ENCODE data around the gene SEL1L. TPM values are rescaled to one million over a fixed set of nuclear protein-coding genes. Genes with fewer than 3 reads are reported as not detected.

Gene SEL1L
- total RNA-seq, 1 experiment from 2014 or later = 116 TPM

- ChIA-PET POLR2A (interaction anchor here (0.6 to 1.9 kb wide), 4 partner anchors 97 to 216 kb away, joined by 3 to 11 read pairs (median 3); partner anchors contain the start of gene GTF2A1), CTCF (interaction anchor here (0.6 to 2.6 kb wide), 5 partner anchors 133 to 217 kb away, joined by 3 to 18 read pairs (median 3); partner anchors contain the start of gene GTF2A1)
These were observed 97.1 kb downstream of the SEL1L start for GRCh38 chr14:81436296-81437138.

GRCh38 chr14:81435391-81436295 is 98.0 kb downstream of the SEL1L start:
- ChIA-PET POLR2A (interaction anchor here (0.7 to 1.9 kb wide), 3 partner anchors 98 to 215 kb away, joined by 3 to 11 read pairs (median 3); partner anchors contain the start of gene GTF2A1), CTCF (interaction anchor here (1.0 to 2.6 kb wide), 6 partner anchors 132 to 217 kb away, joined by 3 to 18 read pairs (median 4); partner anchors contain the start of gene GTF2A1)
- Histone ChIP-seq H3K4me3 (ENCODE audit: low read depth, low read length) (peak overlapping the region; percentile 79), H3K36me3 (ENCODE audit: control insufficient read depth, insufficient read depth, low read length) (no peaks in the 10 kb centered on the region), H3K9me3 (no peaks in the 10 kb centered on the region), H3K4me1 (no peaks in the 10 kb centered on the region), H3K27me3 (replicated peaks; ENCODE audit: control insufficient read depth, insufficient read depth, low read length) (no peaks in the 10 kb centered on the region)
- peak in 1 of 2 experiments; percentile 0 for TF ChIP-seq CTCF (IDR thresholded peaks at IDR 0.05; ENCODE audit: insufficient read depth in 1 of 2, low read depth in 1 of 2, low read length in 1 of 2, severe bottlenecking in 1 of 2, unreplicated experiment in 1 of 2)
- Mint-ChIP-seq H3K4me3 (ENCODE audit: unreplicated experiment) (peak overlapping the region; percentile 95), H3K27me3 (ENCODE audit: insufficient read depth, unreplicated experiment) (no peaks in the 10 kb centered on the region), H3K9me3 (ENCODE audit: unreplicated experiment) (no peaks in the 10 kb centered on the region), H3K36me3 (ENCODE audit: insufficient read depth, unreplicated experiment) (peaks cover 14% of the 10 kb centered on the region), H3K4me1 (ENCODE audit: low read depth, unreplicated experiment) (peaks cover 27% of the 10 kb centered on the region), H3K27ac (ENCODE audit: unreplicated experiment) (peak overlapping the region; percentile 66)
- intact Hi-C loops (cut with micrococcal nuclease; ENCODE audit: unreplicated experiment) = loop anchor here (1.0 to 5.0 kb wide), 6 partner anchors 18 to 215 kb away; partner anchors contain the start of genes GTF2A1 and STON2
- DNase-seq = peak; percentile 76 to 79
- BruUV-seq (replicated peaks) = no TSS peak

More at GRCh38 chr14:81436296-81437138, 97.1 kb downstream of the SEL1L start:
- BruUV-seq (replicated peaks) = TSS peak; percentile 91
- peaks cover 14% of the 10 kb centered on the region for H3K36me3 Mint-ChIP-seq (ENCODE audit: insufficient read depth, unreplicated experiment)
- H3K36me3 ChIP-seq (ENCODE audit: control insufficient read depth, insufficient read depth, low read length) = no peaks in the 10 kb centered on the region
- H3K27me3 ChIP-seq (replicated peaks; ENCODE audit: control insufficient read depth, insufficient read depth, low read length) = no peaks in the 10 kb centered on the region
- peak overlapping the region; percentile 95 for H3K4me3 Mint-ChIP-seq (ENCODE audit: unreplicated experiment)
- H3K4me1 ChIP-seq = no peaks in the 10 kb centered on the region
- peak overlapping the region; percentile 61 for H3K27ac Mint-ChIP-seq (ENCODE audit: unreplicated experiment)
- TF ChIP-seq CTCF (IDR thresholded peaks at IDR 0.05; ENCODE audit: insufficient read depth in 1 of 2, low read depth in 1 of 2, low read length in 1 of 2, severe bottlenecking in 1 of 2, unreplicated experiment in 1 of 2) = no peak
- intact Hi-C loops (cut with micrococcal nuclease; ENCODE audit: unreplicated experiment) = loop anchor here (1.0 to 5.0 kb wide), 5 partner anchors 28 to 216 kb away; partner anchors contain the start of genes GTF2A1 and STON2
- no peaks in the 10 kb centered on the region for H3K9me3 ChIP-seq
- H3K4me1 Mint-ChIP-seq (ENCODE audit: low read depth, unreplicated experiment) = peaks cover 27% of the 10 kb centered on the region
- no peaks in the 10 kb centered on the region for H3K9me3 Mint-ChIP-seq (ENCODE audit: unreplicated experiment)
- H3K4me3 ChIP-seq (ENCODE audit: low read depth, low read length) = peak overlapping the region; percentile 79
- DNase-seq = peak; percentile 80 to 92
- no peaks in the 10 kb centered on the region for H3K27me3 Mint-ChIP-seq (ENCODE audit: insufficient read depth, unreplicated experiment)
